BE2C (cell line): ENCODE measurements around the gene NRAP.

Source experiments
- DNase-seq: peaks from one replicate; pipeline ENCODE4 v3.0.0-alpha.2; 2020
- H3K27me3 ChIP-seq: fragments of 250-450 bp; sonication (Bioruptor Pico); 2 replicates; pipeline ENCODE4 v1.5.1; 2020; ENCODE audit warnings: mild to moderate bottlenecking
- H3K36me3 ChIP-seq: fragments of 250-450 bp; sonication (Bioruptor Pico); 2 replicates; pipeline ENCODE4 v1.5.1; 2020; ENCODE audit warnings: mild to moderate bottlenecking
- H3K4me1 ChIP-seq: fragments of 250-450 bp; sonication (Bioruptor Pico); 2 replicates; pipeline ENCODE4 v1.5.1; 2020
- H3K4me3 ChIP-seq: 2 replicates; pipeline ENCODE4 v1.5.1; 2011; ENCODE audit warnings: low read depth, low read length
- H3K9me3 ChIP-seq: fragments of 250-450 bp; sonication (Bioruptor Pico); 2 replicates; pipeline ENCODE4 v1.5.1; 2020
- TF ChIP-seq, protein P1 (sequence below): IDR thresholded peaks from 2 replicates; pipeline ENCODE4 v1.5.1; 2012; ENCODE audit warnings: mild to moderate bottlenecking, low read depth, low read length

Gene NRAP

DNA sequence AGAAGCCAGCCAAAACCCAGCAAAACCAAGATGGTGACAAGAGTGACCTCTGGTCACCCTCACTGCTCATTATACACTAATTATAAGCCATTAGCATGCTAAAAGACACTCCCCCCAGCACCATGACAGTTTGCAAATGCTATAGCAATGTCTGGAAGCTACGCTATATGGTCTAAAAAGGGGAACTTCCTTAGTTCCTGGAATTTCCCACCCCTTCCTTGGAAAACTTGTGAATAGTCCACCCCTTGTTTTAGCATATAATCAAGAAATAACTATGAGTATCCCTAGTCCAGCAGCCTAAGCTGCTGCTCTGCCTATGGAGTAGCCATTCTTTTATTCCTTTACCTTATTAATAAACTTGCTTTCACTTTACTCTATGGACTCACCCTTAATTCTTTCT, 31.9 kb upstream of the NRAP start:
- no peak overlapping the region for H3K4me3 ChIP-seq
- peaks cover 7% of the 10 kb centered on the region; the same call in 1 of the 2 replicates for H3K36me3 ChIP-seq
- H3K9me3 ChIP-seq, result no peaks in the 10 kb centered on the region
- TF ChIP-seq, protein P1, sequence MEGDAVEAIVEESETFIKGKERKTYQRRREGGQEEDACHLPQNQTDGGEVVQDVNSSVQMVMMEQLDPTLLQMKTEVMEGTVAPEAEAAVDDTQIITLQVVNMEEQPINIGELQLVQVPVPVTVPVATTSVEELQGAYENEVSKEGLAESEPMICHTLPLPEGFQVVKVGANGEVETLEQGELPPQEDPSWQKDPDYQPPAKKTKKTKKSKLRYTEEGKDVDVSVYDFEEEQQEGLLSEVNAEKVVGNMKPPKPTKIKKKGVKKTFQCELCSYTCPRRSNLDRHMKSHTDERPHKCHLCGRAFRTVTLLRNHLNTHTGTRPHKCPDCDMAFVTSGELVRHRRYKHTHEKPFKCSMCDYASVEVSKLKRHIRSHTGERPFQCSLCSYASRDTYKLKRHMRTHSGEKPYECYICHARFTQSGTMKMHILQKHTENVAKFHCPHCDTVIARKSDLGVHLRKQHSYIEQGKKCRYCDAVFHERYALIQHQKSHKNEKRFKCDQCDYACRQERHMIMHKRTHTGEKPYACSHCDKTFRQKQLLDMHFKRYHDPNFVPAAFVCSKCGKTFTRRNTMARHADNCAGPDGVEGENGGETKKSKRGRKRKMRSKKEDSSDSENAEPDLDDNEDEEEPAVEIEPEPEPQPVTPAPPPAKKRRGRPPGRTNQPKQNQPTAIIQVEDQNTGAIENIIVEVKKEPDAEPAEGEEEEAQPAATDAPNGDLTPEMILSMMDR, result no peak
- no peaks in the 10 kb centered on the region for H3K27me3 ChIP-seq
- H3K4me1 ChIP-seq, result no peaks in the 10 kb centered on the region
- DNase-seq, result no peak

- no peaks in the 10 kb centered on the region for H3K4me1 ChIP-seq
- no peak overlapping the region for H3K4me3 ChIP-seq
- H3K9me3 ChIP-seq, result no peaks in the 10 kb centered on the region
- peaks cover 7% of the 10 kb centered on the region; the same call in 1 of the 2 replicates for H3K36me3 ChIP-seq
- DNase-seq, result no peak
- no peaks in the 10 kb centered on the region for H3K27me3 ChIP-seq
- TF ChIP-seq, protein P1, result no peak
Observed at GRCh38 chr10:113693348-113693747, 29.5 kb upstream of the NRAP start.

DNA sequence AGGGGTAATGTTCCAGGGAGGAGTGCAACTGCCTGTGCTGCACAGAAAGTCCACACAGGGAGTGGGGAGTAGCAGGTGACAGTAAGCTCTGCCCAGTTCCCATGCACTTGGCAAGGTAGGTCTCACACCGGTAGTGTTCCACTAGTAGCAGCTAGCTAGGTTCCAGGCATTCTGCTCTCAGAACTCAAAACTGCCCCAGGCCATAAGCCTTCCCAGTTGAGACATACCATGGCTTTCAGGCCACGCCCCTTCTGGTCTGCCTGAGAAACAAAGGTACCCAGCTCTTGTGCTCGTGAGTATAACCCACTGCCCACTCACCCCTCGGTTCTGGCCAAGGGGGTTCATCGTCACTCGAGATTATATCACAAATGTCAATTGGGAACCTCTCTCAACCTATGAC, 28.4 kb upstream of the NRAP start:
- H3K27me3 ChIP-seq, result no peaks in the 10 kb centered on the region
- no peaks in the 10 kb centered on the region for H3K4me1 ChIP-seq
- no peak overlapping the region for H3K4me3 ChIP-seq
- no peaks in the 10 kb centered on the region for H3K9me3 ChIP-seq
- peaks cover 3% of the 10 kb centered on the region; the same call in 1 of the 2 replicates for H3K36me3 ChIP-seq
- DNase-seq, result no peak
- TF ChIP-seq, protein P1, result no peak

DNA sequence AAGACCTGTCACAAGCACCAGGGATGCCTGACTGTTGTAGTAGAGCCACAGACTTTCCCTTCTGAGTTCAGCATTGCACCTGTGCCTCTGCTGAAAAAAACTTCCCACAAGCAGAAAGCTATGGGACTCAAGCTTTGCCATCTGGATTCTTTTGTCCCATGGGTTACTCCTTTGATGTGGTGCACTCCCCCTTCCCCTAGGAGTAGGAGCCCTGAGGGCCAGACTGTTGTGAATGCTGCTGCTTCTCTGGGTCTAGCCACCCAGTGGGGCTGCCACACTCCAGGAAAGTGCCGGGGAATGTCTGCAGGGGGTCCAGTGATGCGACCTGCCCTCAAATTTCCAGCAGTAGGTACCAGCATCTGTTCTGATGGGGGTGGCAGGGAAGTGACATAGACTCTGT, 27.5 kb upstream of the NRAP start:
- Histone ChIP-seq H3K36me3 (peaks cover 3% of the 10 kb centered on the region; the same call in 1 of the 2 replicates), H3K9me3 (no peaks in the 10 kb centered on the region; the same call in 1 of the 2 replicates), H3K27me3 (no peaks in the 10 kb centered on the region), H3K4me1 (no peaks in the 10 kb centered on the region), H3K4me3 (no peak overlapping the region)
- TF ChIP-seq, protein P1, result no peak
- no peak for DNase-seq

DNA sequence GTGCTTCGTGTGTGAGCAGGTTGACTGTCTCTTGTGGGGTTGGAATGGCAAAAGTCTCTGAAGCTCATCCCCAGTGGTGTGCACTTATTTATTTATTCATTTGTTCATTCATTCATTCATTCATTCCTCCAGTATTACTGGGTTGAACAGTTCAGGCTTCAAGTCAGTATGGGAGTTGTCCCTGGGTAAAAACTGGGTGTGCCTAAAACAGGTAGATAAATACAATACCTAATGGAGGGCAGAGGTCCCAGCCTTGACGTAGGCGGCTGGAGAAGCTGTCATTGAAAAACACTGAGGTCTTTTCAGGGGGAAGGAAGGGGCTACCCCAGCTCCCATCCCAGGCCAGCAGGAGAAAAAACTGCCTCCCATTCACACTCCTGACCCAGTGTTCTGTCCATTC, 26.9 kb upstream of the NRAP start:
- no peak for DNase-seq
- H3K36me3 ChIP-seq, result peaks cover 3% of the 10 kb centered on the region; the same call in 1 of the 2 replicates

GRCh38 chr10:113689574-113689973, 25.7 kb upstream of the NRAP start:
- no peak overlapping the region for H3K4me3 ChIP-seq
- H3K4me1 ChIP-seq, result no peaks in the 10 kb centered on the region
- H3K9me3 ChIP-seq, result no peaks in the 10 kb centered on the region; the same call in 1 of the 2 replicates
- TF ChIP-seq, protein P1, result no peak
- DNase-seq, result no peak
- H3K27me3 ChIP-seq, result no peaks in the 10 kb centered on the region
- peaks cover 3% of the 10 kb centered on the region; the same call in 1 of the 2 replicates for H3K36me3 ChIP-seq

More for the DNA sequence above, 26.9 kb upstream of the NRAP start:
- no peak overlapping the region for H3K4me3 ChIP-seq
- no peaks in the 10 kb centered on the region; the same call in 1 of the 2 replicates for H3K9me3 ChIP-seq
- TF ChIP-seq, protein P1, result no peak
- no peaks in the 10 kb centered on the region for H3K4me1 ChIP-seq
- no peaks in the 10 kb centered on the region for H3K27me3 ChIP-seq
